Fibroblast of skin of right quadriceps (primary cell): ENCODE measurements around the gene RIPK4.
A peak's percentile ranks its signal among the peaks of the same experiment; 100 is the strongest.

Source experiments
- DNase-seq: peaks from one replicate; pipeline ENCODE4 v3.0.0-alpha.2; 2013

Gene RIPK4

GRCh38 chr21:41766883-41767605 is at the start of gene RIPK4:
Gene RIPK4 (minus strand): TSS chr21:41767052. CDS start chr21:41767041, 11 bp downstream.
- peak; percentile 41 for DNase-seq

- no peak for DNase-seq
Measured at GRCh38 chr21:41815652-41816582, 49.1 kb upstream of the RIPK4 start.

- DNase-seq, result no peak
Measured at GRCh38 chr21:41813226-41813625, 46.4 kb upstream of the RIPK4 start.

- no peak for DNase-seq
Measured at GRCh38 chr21:41812679-41813078, 45.8 kb upstream of the RIPK4 start.

GRCh38 chr21:41810597-41810932 is 43.7 kb upstream of the RIPK4 start:
- no peak for DNase-seq

GRCh38 chr21:41809891-41810596 is 43.2 kb upstream of the RIPK4 start:
- DNase-seq, result no peak

GRCh38 chr21:41808846-41809245 is 42.0 kb upstream of the RIPK4 start:
- DNase-seq, result no peak

- no peak for DNase-seq
Measured at GRCh38 chr21:41808094-41808493, 41.2 kb upstream of the RIPK4 start.

- DNase-seq, result no peak
Measured at GRCh38 chr21:41806773-41807172, 39.9 kb upstream of the RIPK4 start.

GRCh38 chr21:41805643-41806042 is 38.8 kb upstream of the RIPK4 start:
- no peak for DNase-seq

GRCh38 chr21:41805038-41805437 is 38.2 kb upstream of the RIPK4 start:
- DNase-seq, result no peak

GRCh38 chr21:41804381-41804780 is 37.5 kb upstream of the RIPK4 start:
- no peak for DNase-seq

GRCh38 chr21:41803316-41803715 is 36.5 kb upstream of the RIPK4 start:
- no peak for DNase-seq

GRCh38 chr21:41802684-41803083 is 35.8 kb upstream of the RIPK4 start:
- peak; percentile 53 for DNase-seq

- no peak for DNase-seq
Measured at GRCh38 chr21:41802198-41802584, 35.3 kb upstream of the RIPK4 start.

GRCh38 chr21:41801321-41802197 is 34.7 kb upstream of the RIPK4 start:
- peak; percentile 45 for DNase-seq

- DNase-seq, result no peak
Measured at GRCh38 chr21:41800425-41801320, 33.8 kb upstream of the RIPK4 start.

- no peak for DNase-seq
Measured at GRCh38 chr21:41799763-41800162, 32.9 kb upstream of the RIPK4 start.

- no peak for DNase-seq
Measured at GRCh38 chr21:41798326-41798725, 31.5 kb upstream of the RIPK4 start.

GRCh38 chr21:41796476-41797080 is 29.7 kb upstream of the RIPK4 start:
- DNase-seq, result no peak

GRCh38 chr21:41795726-41796125 is 28.9 kb upstream of the RIPK4 start:
- DNase-seq, result no peak
